ENCODE data around the gene BCAN.

BCAN gene

GRCh38 chr1:156644640-156645039, 2.7 kb downstream of the BCAN start:
- DNase-seq: no peak

- DNase-seq: no peak
These were observed 3.1 kb downstream of the BCAN start for GRCh38 chr1:156645056-156645455.

DNA sequence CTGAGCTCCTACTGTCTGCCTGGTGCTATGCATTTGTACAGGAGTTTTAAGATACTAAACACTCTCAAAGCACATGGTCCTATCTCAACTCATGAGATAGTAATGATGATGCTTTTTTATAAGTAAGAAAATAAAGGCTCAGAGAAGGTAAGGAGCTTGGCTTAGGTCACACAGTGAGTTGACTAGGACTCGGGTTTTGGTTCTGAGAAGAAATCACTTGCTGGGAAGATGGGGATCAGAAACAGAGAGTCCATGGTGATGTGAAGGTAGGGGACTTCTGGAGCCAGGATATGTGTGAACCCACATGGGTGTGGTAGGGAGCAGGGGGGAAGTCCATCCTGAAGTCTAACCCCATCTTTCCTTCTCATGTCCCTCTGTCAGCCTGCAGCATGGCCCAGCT, 3.7 kb downstream of the BCAN start:
- no peak for DNase-seq

GRCh38 chr1:156646738-156647211, 4.9 kb downstream of the BCAN start:
- DNase-seq: no peak

DNA sequence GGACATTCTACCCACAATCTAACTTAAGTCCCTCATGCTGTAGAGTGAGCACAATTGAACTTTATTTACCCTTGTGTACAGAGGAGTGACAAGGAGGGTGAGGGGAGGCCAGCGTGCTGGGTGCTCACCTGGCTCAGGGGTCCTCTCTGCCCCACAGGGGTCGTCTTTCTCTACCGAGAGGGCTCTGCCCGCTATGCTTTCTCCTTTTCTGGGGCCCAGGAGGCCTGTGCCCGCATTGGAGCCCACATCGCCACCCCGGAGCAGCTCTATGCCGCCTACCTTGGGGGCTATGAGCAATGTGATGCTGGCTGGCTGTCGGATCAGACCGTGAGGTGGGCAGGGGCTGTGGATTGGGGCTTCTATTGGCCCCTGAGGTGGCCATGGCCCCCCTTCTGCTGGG, 5.4 kb downstream of the BCAN start:
- DNase-seq: no peak

GRCh38 chr1:156648496-156648895, 6.6 kb downstream of the BCAN start:
- DNase-seq: no peak

- DNase-seq: no peak
These were observed 7.0 kb downstream of the BCAN start for GRCh38 chr1:156648951-156649350.

DNA sequence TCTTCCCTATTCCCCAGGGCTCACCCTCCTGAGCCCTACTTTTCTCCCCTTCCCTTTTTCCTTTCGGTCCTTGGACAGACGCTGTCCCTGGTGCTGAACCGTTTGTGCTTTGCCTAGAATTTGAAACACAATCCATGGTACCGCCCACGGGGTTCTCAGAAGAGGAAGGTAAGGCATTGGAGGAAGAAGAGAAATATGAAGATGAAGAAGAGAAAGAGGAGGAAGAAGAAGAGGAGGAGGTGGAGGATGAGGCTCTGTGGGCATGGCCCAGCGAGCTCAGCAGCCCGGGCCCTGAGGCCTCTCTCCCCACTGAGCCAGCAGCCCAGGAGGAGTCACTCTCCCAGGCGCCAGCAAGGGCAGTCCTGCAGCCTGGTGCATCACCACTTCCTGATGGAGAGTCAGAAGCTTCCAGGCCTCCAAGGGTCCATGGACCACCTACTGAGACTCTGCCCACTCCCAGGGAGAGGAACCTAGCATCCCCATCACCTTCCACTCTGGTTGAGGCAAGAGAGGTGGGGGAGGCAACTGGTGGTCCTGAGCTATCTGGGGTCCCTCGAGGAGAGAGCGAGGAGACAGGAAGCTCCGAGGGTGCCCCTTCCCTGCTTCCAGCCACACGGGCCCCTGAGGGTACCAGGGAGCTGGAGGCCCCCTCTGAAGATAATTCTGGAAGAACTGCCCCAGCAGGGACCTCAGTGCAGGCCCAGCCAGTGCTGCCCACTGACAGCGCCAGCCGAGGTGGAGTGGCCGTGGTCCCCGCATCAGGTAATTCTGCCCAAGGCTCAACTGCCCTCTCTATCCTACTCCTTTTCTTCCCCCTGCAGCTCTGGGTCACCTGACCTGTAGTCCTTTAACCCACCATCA, 10.4 kb downstream of the BCAN start:
- no peak for DNase-seq

DNA sequence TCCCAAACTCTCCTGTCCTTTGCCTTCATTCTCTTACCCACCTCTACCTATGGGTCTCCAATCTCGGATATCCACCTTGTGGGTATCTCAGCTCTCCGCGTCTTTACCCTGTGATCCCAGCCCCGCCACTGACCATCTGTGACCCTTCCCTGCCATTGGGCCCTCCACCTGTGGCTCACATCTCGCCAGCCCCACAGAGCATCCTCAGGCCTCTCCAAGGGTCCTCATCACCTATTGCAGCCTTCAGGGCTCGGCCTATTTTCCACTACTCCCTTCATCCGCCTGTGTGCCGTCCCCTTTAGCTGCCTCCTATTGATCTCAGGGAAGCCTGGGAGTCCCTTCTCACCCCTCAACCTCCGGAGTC, 11.1 kb downstream of the BCAN start:
- no peak for DNase-seq

DNA sequence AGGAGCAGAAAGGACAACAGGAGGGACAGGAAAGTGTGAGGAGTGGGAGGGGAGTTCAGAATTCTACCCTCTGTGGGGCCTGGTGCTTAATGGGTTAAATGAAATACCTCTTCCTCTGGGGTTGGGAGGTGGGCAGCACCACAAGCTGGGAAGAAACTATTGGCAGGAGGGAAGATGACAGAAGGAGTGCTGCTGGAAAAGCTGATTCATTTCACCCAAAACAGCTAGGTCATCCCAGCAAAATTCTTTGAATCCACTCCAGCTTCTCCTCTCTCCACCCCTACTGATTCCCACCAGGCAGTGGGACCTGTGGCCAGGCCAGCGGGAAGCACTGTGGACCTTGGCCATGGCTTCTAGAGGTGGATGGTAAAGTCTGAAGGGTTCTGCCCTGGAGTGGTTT, 12.8 kb downstream of the BCAN start:
- no peak for DNase-seq

DNA sequence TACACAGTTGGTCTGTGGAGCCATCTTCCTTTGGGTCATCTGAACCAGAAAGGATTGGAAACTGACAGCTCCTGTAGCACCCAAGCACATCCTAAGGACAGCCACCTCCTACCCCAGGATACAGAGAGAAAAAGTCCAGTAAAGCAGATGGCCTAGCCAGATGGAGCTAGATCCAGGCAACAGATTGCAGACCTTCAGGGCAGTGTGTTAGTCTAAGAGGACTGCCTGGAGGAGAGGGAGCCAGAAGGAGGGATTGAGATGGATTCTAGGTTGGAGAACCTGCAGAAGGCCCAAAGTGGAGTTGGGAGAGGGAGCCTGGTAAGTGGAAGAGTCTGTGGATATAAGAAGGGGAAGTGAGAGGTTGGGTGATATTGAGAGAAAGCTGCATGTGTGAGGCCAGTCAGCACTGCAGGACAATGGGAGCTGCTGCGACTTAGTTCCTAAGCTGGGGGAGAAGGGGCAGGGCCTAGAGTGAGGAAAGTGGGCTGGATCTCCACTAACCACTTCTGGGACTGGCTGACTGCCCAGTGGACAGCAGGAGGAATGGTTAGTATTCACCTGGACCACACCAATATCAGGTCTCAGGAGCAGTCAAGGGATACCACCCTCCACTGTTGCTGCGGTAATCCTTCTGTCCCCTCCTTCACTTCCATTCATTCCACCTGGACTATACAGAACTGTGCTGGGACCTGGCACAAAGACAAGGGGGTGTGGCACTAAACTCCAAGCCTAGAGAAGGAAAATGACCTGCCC, 13.4 kb downstream of the BCAN start:
- no peak for DNase-seq

GRCh38 chr1:156655904-156656516, 14.1 kb downstream of the BCAN start:
- no peak for DNase-seq

DNA sequence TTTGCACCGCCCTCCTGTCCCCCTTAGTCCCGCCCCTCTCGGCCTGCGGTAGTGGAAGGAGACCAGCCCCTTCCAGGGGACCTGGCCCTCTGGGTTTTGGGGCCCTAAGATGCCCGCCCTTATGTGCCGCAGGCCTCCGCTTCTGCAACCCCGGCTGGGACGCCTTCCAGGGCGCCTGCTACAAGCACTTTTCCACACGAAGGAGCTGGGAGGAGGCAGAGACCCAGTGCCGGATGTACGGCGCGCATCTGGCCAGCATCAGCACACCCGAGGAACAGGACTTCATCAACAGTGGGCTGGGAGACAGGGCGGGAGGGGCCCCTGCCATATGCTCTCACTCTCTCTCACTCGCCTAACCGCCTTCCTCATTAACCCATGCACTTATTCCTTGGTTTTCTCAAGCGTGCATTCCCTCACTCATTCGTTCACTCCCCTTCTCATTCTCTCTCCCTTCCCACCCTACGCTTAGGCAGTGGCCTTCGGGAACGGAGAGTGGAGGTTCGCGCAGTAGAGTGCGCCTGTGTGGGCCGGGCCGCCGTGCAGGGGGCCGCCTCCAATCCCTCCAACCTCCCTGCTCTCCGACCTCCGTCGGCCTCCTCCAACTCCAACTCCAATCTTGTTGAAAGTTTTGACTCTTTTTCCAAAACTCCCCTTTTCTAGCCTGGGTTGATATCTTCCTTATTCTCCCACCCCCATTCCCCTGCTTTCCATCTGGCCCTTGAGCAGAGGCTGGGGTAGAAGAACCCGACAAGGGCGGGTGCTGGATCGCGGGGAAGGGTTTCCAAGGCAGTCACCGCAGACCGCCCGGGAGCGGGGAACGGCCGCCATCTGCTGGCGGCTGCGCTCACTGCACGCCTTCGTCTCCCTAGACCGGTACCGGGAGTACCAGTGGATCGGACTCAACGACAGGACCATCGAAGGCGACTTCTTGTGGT, 15.2 kb downstream of the BCAN start:
- peak; percentile 67 for DNase-seq

DNA sequence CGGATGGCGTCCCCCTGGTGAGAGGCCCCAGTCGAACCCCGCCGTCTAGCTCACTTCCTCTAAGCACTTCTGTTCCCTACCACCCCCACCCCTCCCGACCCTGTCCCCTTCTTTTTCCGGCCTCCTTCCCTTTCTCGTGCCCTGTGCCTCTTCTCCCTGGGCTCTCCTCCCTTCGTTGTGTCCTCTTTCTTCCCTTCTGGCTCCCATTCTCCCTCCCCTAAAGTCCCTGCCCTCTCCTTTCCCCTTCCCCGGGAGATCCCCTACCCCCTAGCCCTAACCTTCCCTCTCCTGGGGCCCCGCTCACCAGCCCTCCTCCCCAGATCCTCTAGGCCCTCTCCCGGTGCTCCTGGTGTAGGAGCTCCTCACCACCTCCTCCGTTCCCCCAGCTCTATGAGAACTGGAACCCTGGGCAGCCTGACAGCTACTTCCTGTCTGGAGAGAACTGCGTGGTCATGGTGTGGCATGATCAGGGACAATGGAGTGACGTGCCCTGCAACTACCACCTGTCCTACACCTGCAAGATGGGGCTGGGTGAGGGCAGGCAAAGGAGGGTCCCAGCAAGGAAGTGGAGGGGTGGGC, 15.9 kb downstream of the BCAN start:
- DNase-seq: no peak

DNA sequence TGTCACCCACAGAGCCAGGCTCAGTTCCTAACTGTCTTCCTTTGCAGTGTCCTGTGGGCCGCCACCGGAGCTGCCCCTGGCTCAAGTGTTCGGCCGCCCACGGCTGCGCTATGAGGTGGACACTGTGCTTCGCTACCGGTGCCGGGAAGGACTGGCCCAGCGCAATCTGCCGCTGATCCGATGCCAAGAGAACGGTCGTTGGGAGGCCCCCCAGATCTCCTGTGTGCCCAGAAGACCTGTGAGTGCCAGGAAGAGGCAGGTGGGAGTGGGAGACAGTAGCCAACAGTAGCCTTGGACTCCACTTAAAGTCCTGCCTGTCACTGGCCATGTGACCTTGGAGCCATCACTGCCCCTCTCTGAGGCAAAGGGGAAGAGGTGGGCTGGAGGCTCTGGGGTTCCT, 16.6 kb downstream of the BCAN start:
- DNase-seq: no peak

DNA sequence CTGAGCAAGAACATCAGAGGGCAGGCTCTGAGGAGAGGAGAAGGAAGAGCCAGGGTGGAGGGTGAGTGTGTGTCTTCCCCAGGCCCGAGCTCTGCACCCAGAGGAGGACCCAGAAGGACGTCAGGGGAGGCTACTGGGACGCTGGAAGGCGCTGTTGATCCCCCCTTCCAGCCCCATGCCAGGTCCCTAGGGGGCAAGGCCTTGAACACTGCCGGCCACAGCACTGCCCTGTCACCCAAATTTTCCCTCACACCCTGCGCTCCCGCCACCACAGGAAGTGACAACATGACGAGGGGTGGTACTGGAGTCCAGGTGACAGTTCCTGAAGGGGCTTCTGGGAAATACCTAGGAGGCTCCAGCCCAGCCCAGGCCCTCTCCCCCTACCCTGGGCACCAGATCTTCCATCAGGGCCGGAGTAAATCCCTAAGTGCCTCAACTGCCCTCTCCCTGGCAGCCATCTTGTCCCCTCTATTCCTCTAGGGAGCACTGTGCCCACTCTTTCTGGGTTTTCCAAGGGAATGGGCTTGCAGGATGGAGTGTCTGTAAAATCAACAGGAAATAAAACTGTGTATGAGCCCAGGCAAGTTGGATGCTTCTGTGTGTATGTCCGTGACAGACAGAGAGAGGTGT, 17.1 kb downstream of the BCAN start:
- DNase-seq: no peak

DNA sequence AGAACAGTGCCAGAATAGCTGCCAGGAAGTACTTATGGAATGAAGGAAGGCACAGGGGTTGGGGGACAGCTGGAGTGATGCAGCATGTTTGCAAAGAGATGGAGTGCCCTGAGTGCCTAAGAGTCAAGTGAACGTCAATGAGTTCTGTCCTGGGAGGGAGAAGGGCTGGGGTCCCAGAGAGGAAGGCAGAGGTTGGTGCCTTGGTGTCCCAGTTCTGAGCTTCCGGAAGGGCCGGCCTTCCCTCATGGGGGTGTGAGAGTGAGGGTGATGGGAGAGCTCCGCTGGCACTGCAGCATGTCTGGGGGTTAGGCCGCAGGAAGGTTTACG, 17.7 kb downstream of the BCAN start:
- no peak for DNase-seq

- DNase-seq: peak; percentile 92
These were observed 18.3 kb downstream of the BCAN start for GRCh38 chr1:156659988-156660751.

- DNase-seq: no peak
These were observed 18.8 kb downstream of the BCAN start for GRCh38 chr1:156660752-156661112.

GRCh38 chr1:156662005-156662799, 20.3 kb downstream of the BCAN start:
- DNase-seq: no peak

DNA sequence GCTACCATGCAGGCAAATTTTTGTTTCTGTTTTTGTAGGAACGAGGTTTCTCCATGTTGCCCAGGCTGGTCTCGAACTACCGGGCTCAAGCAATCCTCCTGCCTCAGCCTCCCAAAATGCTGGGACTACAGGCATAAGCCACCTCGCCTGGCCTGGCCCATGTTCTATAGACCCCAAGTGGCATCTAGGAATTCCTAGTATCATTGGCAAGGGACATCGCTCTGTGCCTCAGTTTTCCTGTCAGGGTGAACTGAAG, 20.8 kb downstream of the BCAN start:
- DNase-seq: no peak

All from CD4-positive, alpha-beta T cell treated with Interferon gamma for 1 hour (primary cell).